Bronchus fibroblast of lung (primary cell): ENCODE data around the gene SPATA25. TPM values are rescaled to one million over a fixed set of nuclear protein-coding genes. Genes with fewer than 3 reads are reported as not detected.

Experiments
- total RNA-seq: library from RNA; depleted of rRNA; stranded (reverse); fragments of >200 nt; gene quantifications from 2 replicates; pipeline ENCODE4 v1.2.3, GENCODE V29; 2015

SPATA25 gene
- 0.15 TPM in 1 of 2 replicates, not detected in the other for total RNA-seq

GRCh38 chr20:45887346-45887715, at the start of gene SPATA25:
Gene SPATA25 (minus strand): TSS chr20:45887622. CDS start chr20:45887590, 32 bp downstream.

GRCh38 chr20:45934586-45935415, 47.4 kb upstream of the SPATA25 start, which contains the start of gene PCIF1:
Gene PCIF1 (plus strand): TSS chr20:45934683. CDS start chr20:45939000, 4,317 bp downstream.

GRCh38 chr20:45911486-45912343, 24.3 kb upstream of the SPATA25 start, which contains the start of gene PLTP:
Gene PLTP (minus strand): TSS chr20:45912155. CDS start chr20:45911452, 703 bp downstream.

GRCh38 chr20:45890985-45891983, 3.9 kb upstream of the SPATA25 start, which contains the start of the genes CTSA and NEURL2:
Gene CTSA (plus strand): TSS chr20:45891335. CDS start chr20:45891569, 234 bp downstream.
Gene NEURL2 (minus strand): TSS chr20:45891208. CDS start chr20:45890991, 217 bp downstream.

GRCh38 chr20:45880988-45881788, 6.2 kb downstream of the SPATA25 start, which contains the start of gene ZSWIM1:
Gene ZSWIM1 (plus strand): TSS chr20:45881227. CDS start chr20:45882593, 1,366 bp downstream.

GRCh38 chr20:45857114-45857881, 30.1 kb downstream of the SPATA25 start, which contains the start of the genes ACOT8 and ZSWIM3:
Gene ACOT8 (minus strand): TSS chr20:45857392. CDS start chr20:45857315, 77 bp downstream.
Gene ZSWIM3 (plus strand): TSS chr20:45857614. CDS start chr20:45857826, 212 bp downstream.

Other genes starting within 250 kb of the SPATA25 start
- gene WFDC11, start 217.4 kb downstream of the SPATA25 start, total RNA-seq, result not detected in 2 replicates
- not detected in 2 replicates for gene WFDC13, start 185.6 kb downstream of the SPATA25 start, total RNA-seq
- gene WFDC10B, start 182.6 kb downstream of the SPATA25 start, total RNA-seq, result not detected in 2 replicates
- not detected in 2 replicates for gene SPINT4, start 165.3 kb downstream of the SPATA25 start, total RNA-seq
- 0.67 TPM in 1 of 2 replicates, not detected in the other for gene WFDC3, start 95.7 kb downstream of the SPATA25 start, total RNA-seq
- gene DNTTIP1, start 95.7 kb downstream of the SPATA25 start, total RNA-seq, result 29.6 and 36.7 TPM in 2 replicates
- gene UBE2C, start 75.0 kb downstream of the SPATA25 start, total RNA-seq, result 225 and 261 TPM in 2 replicates
- gene TNNC2, start 60.3 kb downstream of the SPATA25 start, total RNA-seq, result 0.84 TPM in 1 of 2 replicates, not detected in the other
- 49.5 and 53.3 TPM in 2 replicates for gene SNX21, start 53.8 kb downstream of the SPATA25 start, total RNA-seq
- gene ACOT8, start 30.2 kb downstream of the SPATA25 start, total RNA-seq, result 39.8 and 40.3 TPM in 2 replicates
- gene ZSWIM3, start 30.0 kb downstream of the SPATA25 start, total RNA-seq, result 3.9 and 4.0 TPM in 2 replicates
- gene ZSWIM1, start 6.4 kb downstream of the SPATA25 start, total RNA-seq, result 9.2 and 9.4 TPM in 2 replicates
- gene NEURL2, start 3.6 kb upstream of the SPATA25 start, total RNA-seq, result 3.4 and 3.7 TPM in 2 replicates
- 77.2 and 91.1 TPM in 2 replicates for gene CTSA, start 3.7 kb upstream of the SPATA25 start, total RNA-seq
- 48.3 and 51.7 TPM in 2 replicates for gene PLTP, start 24.5 kb upstream of the SPATA25 start, total RNA-seq
- 19.7 and 22.7 TPM in 2 replicates for gene PCIF1, start 47.1 kb upstream of the SPATA25 start, total RNA-seq
- 11.1 and 12.1 TPM in 2 replicates for gene ZNF335, start 84.6 kb upstream of the SPATA25 start, total RNA-seq
- not detected in 2 replicates for gene MMP9, start 121.3 kb upstream of the SPATA25 start, total RNA-seq
- not detected in 2 replicates for gene SLC12A5, start 141.6 kb upstream of the SPATA25 start, total RNA-seq
- 22.4 and 22.7 TPM in 2 replicates for gene NCOA5, start 202.3 kb upstream of the SPATA25 start, total RNA-seq
- gene CD40, start 230.7 kb upstream of the SPATA25 start, total RNA-seq, result 3.3 and 4.4 TPM in 2 replicates